GM18951 (cell line): ENCODE results near the gene HEMK1.
A peak's percentile ranks its signal among the peaks of the same experiment; 100 is the strongest.

ENCODE experiments used
- POLR2A ChIP-seq: IDR thresholded peaks from 4 replicates; pipeline ENCODE4 v1.6.1; 2011; ENCODE audit warnings: mild to moderate bottlenecking; ENCODE audit not compliant: insufficient read length, insufficient read depth; ENCODE audit errors: extremely low read depth
- in situ Hi-C: fragments of 300-500 bp; cut with MboI; formaldehyde crosslinking; loops from one replicate; pipeline ENCODE4 v1.12.0; 2022; ENCODE audit warnings: low sequenced_read_pairs, mixed read lengths, inconsistent platforms; ENCODE audit not compliant: unreplicated experiment

The HEMK1 gene

DNA sequence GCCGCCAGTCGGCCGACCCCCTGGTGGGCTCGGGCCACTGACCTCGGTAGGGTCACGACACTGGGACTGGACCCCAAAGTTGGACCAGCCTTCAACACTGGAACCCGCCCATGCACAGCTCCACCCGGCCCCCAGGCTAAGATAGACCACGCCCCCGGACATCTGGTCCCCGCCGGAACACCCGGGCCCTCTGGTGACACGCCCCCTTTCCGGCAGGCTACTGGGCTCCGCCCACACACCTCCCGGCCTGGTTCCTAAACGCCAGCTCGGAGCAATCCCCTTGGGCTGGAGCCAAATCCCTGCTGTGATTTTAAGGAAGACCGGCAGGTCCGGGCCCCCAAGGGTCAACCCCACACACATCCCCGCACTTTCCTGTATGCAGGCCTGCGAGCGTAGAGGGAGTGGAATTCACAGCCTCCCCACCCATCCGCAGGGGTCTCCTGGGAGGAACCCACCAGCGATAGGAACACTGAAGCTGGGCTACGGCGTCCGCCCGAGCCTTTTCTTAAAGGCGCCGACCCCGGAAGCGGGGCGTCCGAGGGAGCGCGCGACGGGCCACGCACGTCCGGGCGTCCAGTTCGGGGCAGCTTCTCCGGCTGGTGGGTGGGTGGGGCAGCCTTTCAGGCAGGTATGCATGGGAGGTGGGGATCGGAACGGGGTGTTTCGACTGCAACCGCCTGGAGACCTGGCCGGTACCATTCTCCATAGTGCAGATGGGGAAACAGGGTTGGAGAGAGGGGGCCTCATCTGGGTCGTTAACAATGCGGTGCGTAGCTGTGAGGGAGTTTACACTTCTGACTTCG is at the start of gene HEMK1:
TSS of gene HEMK1 (plus strand) at position 576 of the 803 bp plus-strand sequence. CDS start 1,583 bp downstream, outside the sequence.
- in situ Hi-C loops, result no loop called here

GRCh38 chr3:50520849-50521248 is 48.5 kb upstream of the HEMK1 start:
- in situ Hi-C loops, result no loop called here
- no peak for TF ChIP-seq POLR2A

More for the DNA sequence above, at the start of gene HEMK1:
- peak; percentile 72 for TF ChIP-seq POLR2A

- no peak for TF ChIP-seq POLR2A
- in situ Hi-C loops, result no loop called here
These were observed 47.8 kb upstream of the HEMK1 start for GRCh38 chr3:50521572-50521971.

DNA sequence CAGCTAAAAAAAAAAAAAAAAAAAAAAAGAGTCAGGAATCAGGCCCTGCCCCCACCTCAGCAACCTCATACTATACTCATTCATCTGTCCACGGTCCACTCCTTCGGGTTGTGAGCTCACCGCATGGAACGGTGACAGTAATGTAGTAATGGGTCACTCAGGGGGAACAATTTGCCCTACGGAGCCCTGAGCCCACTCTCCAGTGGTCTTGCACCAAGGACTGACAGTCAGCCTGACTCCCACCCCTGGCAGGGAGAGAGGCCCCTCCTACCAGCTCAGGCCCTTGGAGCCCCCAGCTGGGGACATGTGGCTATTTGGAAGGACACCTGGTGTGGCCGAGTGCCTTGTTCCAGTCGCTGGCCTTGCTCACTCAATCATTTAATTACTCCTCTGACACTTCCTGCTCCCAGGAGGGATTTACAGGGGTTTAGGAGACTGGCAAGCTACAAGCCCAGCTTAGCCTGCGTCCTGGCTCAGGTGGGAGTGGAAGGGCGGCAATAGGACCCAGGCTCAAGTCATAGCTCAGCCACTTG is 46.0 kb upstream of the HEMK1 start:
- in situ Hi-C loops, result no loop called here

DNA sequence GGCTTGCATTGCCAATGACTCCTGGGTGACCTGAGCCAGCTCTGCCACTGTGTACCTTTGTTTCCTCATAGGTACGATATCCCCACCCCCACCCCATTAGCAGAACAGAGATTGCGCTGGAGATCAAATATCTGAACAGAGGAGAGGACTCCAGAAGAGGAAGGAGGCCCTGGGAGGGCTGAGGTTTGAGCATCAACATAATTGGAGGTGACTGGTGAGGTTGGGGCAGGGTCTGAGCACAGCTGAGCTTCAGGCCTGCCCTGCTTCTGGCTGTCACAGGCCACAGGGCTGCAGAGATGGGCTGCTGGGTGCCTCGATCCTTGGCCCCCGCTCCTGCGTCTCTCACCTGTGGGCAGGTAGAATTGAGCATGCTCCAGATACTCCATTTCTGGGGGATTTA is 44.6 kb upstream of the HEMK1 start:
- TF ChIP-seq POLR2A, result no peak
- in situ Hi-C loops, result no loop called here

More for the DNA sequence above, 46.0 kb upstream of the HEMK1 start:
- TF ChIP-seq POLR2A, result no peak

- no peak for TF ChIP-seq POLR2A
- in situ Hi-C loops, result no loop called here
These were observed 44.0 kb upstream of the HEMK1 start for GRCh38 chr3:50525191-50525910.

DNA sequence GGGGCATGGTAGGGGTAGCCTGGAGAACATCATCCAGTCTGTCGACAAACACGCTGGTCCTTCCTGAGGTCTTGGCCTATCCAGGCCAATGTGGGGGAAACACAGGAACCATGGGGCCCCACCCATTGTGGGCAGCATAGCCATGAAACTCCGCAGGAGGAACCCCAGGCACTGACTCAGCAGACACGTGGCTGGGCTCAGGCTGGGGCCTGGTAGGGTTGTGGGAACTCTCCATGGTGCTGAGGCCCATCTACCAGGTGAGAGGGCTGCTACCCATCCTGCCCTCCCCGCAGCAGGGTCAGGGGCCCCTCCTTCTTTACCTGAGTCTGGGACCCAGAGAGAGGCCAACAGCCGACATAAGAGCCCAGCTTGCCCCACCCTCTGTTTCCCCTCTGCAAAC is 43.3 kb upstream of the HEMK1 start:
- TF ChIP-seq POLR2A, result no peak
- in situ Hi-C loops, result no loop called here

DNA sequence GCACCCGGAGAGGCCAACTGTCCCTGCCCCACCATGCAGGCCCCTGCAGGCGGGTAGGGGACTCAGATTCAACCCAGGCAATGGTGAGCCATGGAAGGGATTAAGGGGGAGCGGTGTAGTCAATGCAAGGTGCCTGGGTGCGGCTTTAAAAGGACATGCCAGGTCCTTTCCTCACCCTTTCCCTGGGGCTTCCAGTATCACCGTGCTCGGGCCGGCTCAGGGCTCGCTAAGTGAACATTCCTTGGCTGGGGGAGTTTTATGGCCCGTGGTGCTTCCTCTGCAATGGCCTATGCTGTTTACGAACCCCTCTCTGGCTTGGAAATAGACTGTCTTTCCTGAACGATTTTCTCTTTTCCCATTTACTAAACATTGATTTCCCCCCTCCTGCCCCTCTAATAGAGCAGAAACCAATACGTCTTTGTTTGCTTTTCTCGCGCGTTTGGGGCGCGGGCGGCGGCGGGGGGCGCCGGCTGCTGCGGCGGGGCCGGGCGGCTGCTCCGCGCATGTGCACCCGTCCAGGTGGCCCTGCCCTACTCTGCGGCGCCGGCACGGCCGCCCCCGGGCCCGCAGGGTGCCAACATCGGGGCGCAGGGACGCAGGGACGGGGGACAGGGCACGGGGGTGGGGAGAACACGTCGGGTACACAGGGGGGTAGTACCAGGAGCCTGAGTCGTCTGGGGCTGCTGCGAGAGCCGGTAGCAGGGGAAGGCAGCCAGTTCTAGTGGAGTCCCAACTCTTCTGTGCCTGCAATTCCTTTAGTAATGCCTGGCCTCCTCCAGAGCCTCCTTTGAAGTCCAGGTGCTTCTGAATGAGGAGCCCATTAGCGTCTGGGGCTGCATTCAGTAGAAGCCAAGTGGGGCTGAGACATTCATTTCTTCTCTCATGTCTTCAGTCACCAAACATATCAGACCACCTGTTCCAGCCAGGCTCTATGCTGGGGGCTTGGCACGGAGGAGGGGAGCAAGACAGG is 39.0 kb upstream of the HEMK1 start:
- no peak for TF ChIP-seq POLR2A
- in situ Hi-C loops, result no loop called here

DNA sequence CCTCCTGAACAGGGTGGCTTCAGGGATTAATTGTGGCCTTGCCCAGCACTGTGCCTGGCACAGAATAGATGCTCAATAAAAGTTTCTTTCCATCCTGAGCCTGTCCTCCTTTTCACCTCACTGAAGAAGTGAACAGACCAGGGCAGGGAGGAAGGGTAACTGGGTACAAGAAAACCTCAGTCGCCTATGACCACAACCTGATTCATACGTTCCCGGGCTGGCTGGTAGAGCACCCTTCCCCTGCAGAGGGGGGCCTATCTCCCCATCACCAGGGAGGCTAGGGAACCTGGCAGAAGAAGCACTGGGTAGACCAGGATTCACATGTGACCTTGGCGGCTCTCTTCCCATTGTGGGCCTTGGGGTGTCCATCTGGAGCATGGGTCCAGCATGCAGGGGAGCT is 38.1 kb upstream of the HEMK1 start:
- TF ChIP-seq POLR2A, result no peak
- in situ Hi-C loops, result no loop called here

- TF ChIP-seq POLR2A, result no peak
- in situ Hi-C loops, result no loop called here
These were observed 37.1 kb upstream of the HEMK1 start for GRCh38 chr3:50532062-50532705.

DNA sequence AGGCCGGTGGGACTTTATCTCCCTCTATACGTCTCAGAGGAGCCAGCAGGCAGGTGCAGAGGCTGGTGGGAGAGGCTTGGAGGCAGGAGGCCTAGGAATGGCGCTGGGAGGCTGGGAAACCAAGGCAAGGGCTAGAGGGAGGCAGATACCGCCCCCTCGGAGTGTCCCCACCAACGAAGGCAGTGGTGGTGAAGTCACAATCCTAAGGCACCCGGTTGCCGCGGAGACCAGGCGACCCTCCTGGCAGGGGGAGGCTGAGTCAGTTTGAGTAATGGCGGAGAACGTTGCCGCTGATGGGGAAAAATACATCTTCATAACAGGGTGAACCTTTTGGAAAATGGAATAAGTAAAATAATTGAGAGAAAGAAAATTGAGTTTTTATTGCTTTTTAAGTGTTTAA is 36.0 kb upstream of the HEMK1 start:
- no peak for TF ChIP-seq POLR2A
- in situ Hi-C loops, result no loop called here

GRCh38 chr3:50533807-50534461 is 35.4 kb upstream of the HEMK1 start:
- TF ChIP-seq POLR2A, result no peak
- in situ Hi-C loops, result no loop called here
